ENCODE data around the gene CTF1. TPM values are rescaled to one million over a fixed set of nuclear protein-coding genes. Genes with fewer than 3 reads are reported as not detected.
A peak's percentile ranks its signal among the peaks of the same experiment; 100 is the strongest.

Gene CTF1
- total RNA-seq, 4 donors from 2014 or later: 0.80 to 3.0 (median 2.5) TPM; not detected in 1

GRCh38 chr16:30951193-30951592 is 54.8 kb downstream of the CTF1 start:
- no peak for DNase-seq (ENCODE audit: low spot score in 2 of 2)
- TF ChIP-seq POLR2A (IDR thresholded peaks at IDR 0.05) (no peak), CTCF (IDR thresholded peaks at IDR 0.05) (no peak)
- no peak overlapping the region for H3K4me3 ChIP-seq (ENCODE audit: low read depth, poor library complexity, severe bottlenecking)
- intact Hi-C loops (cut with DNase I; ENCODE audit: low total_unique reads): no loop called here
- 46 to 53% methylated on average over 1 of the region's 1 CpG for WGBS, 2 donors

DNA sequence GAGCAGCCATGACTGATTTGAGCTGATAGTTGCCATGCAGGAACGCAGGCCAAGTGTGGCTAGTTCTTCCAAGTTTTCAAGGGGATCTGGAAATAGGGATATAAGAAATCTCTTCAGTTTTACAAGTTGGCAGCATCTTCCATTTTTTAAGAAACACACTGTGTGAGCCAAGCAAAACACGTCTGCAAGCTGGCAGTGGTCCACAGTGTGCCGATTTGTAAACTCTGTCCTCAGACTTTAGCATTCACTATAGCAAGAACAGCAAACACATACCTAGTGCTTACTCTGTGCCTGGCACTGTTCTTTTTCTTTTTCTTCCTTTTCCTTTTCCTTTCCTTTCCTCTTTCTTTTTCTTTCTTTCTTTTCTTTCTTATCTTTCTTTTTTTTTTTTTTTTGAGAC is 55.3 kb downstream of the CTF1 start:
- no peak overlapping the region for H3K4me3 ChIP-seq (ENCODE audit: low read depth, poor library complexity, severe bottlenecking)
- intact Hi-C loops (cut with DNase I; ENCODE audit: low total_unique reads): no loop called here
- WGBS, 2 donors: 20 to 24% methylated on average over 3 of the region's 3 CpGs
- TF ChIP-seq CTCF (IDR thresholded peaks at IDR 0.05) (no peak), POLR2A (IDR thresholded peaks at IDR 0.05) (no peak)
- DNase-seq (ENCODE audit: low spot score in 2 of 2): peak in 1 of 2 donors; percentile 93

- intact Hi-C loops (cut with DNase I; ENCODE audit: low total_unique reads): no loop called here
Measured at GRCh38 chr16:30953111-30953510, 56.7 kb downstream of the CTF1 start.

More at GRCh38 chr16:30953111-30953510, 56.7 kb downstream of the CTF1 start:
- TF ChIP-seq POLR2A (IDR thresholded peaks at IDR 0.05) (no peak), CTCF (IDR thresholded peaks at IDR 0.05) (no peak)
- DNase-seq (ENCODE audit: low spot score in 2 of 2): no peak
- no peak overlapping the region for H3K4me3 ChIP-seq (ENCODE audit: low read depth, poor library complexity, severe bottlenecking)
- 79 to 81% methylated on average over 9 of the region's 9 CpGs for WGBS, 2 donors

MicroRNAs encoded within 50 kb of the gene (microRNA counts, 767-probe panel; counts per million panel counts)
- 0 to 358 counts per million in 2 donors for microRNA hsa-miR-762

Small RNA genes lying within 50 kb of the gene (microRNA-seq; reads per million reads assigned to microRNA genes)
- gene MIR4519 (ENCODE audit: borderline number of aligned reads in 1 of 2, borderline replicate concordance in 2 of 2): 0.57 to 0.68 reads per million in 2 donors
- gene MIR762 (ENCODE audit: borderline number of aligned reads in 1 of 2, borderline replicate concordance in 2 of 2): 0 reads per million in 2 donors

Other genes starting within 250 kb of the CTF1 start
- 10 to 100 TPM; 23.8 to 67.5 (median 37.1) TPM for gene PRR14, start 245.7 kb upstream of the CTF1 start, total RNA-seq
- gene FBRS, start 238.2 kb upstream of the CTF1 start, total RNA-seq: 100 to 1,000 TPM in 1 of 4 donors, 10 to 100 TPM in 3; 51.0 to 103 (median 58.3) TPM
- 10 to 100 TPM; 21.7 to 44.0 (median 33.7) TPM for gene SRCAP, start 197.4 kb upstream of the CTF1 start, total RNA-seq
- 10 to 100 TPM; 20.6 to 39.5 (median 31.5) TPM for gene PHKG2, start 148.2 kb upstream of the CTF1 start, total RNA-seq
- gene CFAP119, start 134.6 kb upstream of the CTF1 start, total RNA-seq: 1 to 10 TPM; 1.2 to 4.1 (median 2.6) TPM
- 100 to 1,000 TPM in 1 of 4 donors, 10 to 100 TPM in 3; 82.2 to 112 (median 92.9) TPM for gene RNF40, start 134.3 kb upstream of the CTF1 start, total RNA-seq
- 10 to 100 TPM; 10.9 to 18.1 (median 16.0) TPM for gene ZNF629, start 109.4 kb upstream of the CTF1 start, total RNA-seq
- 10 to 100 TPM; 43.1 to 79.1 (median 63.0) TPM for gene BCL7C, start 2.5 kb upstream of the CTF1 start, total RNA-seq
- gene FBXL19, start 27.0 kb downstream of the CTF1 start, total RNA-seq: 10 to 100 TPM; 17.7 to 25.1 (median 22.1) TPM
- 10 to 100 TPM; 22.9 to 37.7 (median 34.6) TPM for gene ORAI3, start 52.5 kb downstream of the CTF1 start, total RNA-seq
- gene SETD1A, start 61.1 kb downstream of the CTF1 start, total RNA-seq: 10 to 100 TPM in 3 of 4 donors, 1 to 10 TPM in 1; 9.2 to 22.4 (median 10.7) TPM
- gene HSD3B7, start 88.6 kb downstream of the CTF1 start, total RNA-seq: 10 to 100 TPM; 12.4 to 29.8 (median 19.0) TPM
- gene STX1B, start 114.0 kb downstream of the CTF1 start, total RNA-seq: 1 to 10 TPM in 1 of 4 donors, under 1 TPM in 3; 0.32 to 1.4 (median 0.44) TPM
- 10 to 100 TPM; 38.7 to 53.1 (median 46.4) TPM for gene STX4, start 136.9 kb downstream of the CTF1 start, total RNA-seq
- gene ZNF668, start 177.6 kb downstream of the CTF1 start, total RNA-seq: 10 to 100 TPM; 10.0 to 19.2 (median 12.6) TPM
- 10 to 100 TPM; 25.4 to 30.3 (median 27.1) TPM for gene ZNF646, start 177.8 kb downstream of the CTF1 start, total RNA-seq
- 1 to 10 TPM; 2.3 to 3.8 (median 2.7) TPM for gene PRSS53, start 192.3 kb downstream of the CTF1 start, total RNA-seq
- gene VKORC1, start 198.2 kb downstream of the CTF1 start, total RNA-seq: 10 to 100 TPM; 43.7 to 95.5 (median 73.6) TPM
- gene BCKDK, start 211.8 kb downstream of the CTF1 start, total RNA-seq: 10 to 100 TPM; 60.7 to 85.3 (median 78.6) TPM
- gene KAT8, start 221.1 kb downstream of the CTF1 start, total RNA-seq: 100 to 1,000 TPM in 1 of 4 donors, 10 to 100 TPM in 3; 69.7 to 116 (median 81.7) TPM
- gene PRSS8, start 239.1 kb downstream of the CTF1 start, total RNA-seq: 100 to 1,000 TPM; 147 to 223 (median 172) TPM

Measured in lower leg skin (tissue), 4 donors.